Panc1 (cell line): ENCODE measurements around the gene CSTF2T.

Experiments
- CTCF ChIP-seq: fragments of 450-650 bp; IDR thresholded peaks from 2 replicates; pipeline ENCODE4 v1.5.1; 2017; ENCODE audit warnings: mild to moderate bottlenecking
- POLR2AphosphoS5 ChIP-seq: IDR thresholded peaks from 2 replicates; pipeline ENCODE4 v1.6.1; 2012; ENCODE audit warnings: mild to moderate bottlenecking, low read depth, low read length, moderate library complexity
- REST ChIP-seq, 2 experiments: IDR thresholded peaks; 2 replicates each; pipeline ENCODE4 v1.6.1; 2011 to 2012; ENCODE audit warnings: low read depth in 2 of 2, control low read depth in 1 of 2, low read length in 1 of 2, mild to moderate bottlenecking in 1 of 2, moderate library complexity in 1 of 2; ENCODE audit not compliant: insufficient read depth in 1 of 2

DNA sequence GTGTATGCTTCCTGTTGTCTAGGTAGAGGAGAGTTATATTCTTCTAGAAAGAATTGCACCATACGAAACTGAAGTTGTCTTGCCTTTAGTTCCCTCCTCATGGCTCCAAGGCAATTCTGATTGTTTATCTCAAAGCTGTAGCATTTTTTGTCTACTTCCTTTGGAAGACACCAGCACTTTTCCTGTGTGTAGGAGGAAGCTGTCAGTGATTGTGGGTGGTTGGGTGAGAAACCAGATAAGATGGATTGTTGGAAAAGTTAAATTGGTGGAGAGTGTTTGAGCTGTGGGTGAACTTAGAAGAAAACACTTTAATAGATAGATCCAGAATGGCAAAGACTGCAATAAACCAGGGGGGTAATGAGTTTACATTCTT, 12.1 kb upstream of the CSTF2T start:
- TF ChIP-seq REST (IDR thresholded peaks at IDR 0.05; ENCODE audit: insufficient read depth in 1 of 2, low read depth in 2 of 2, low read length in 1 of 2) (no peak), CTCF (no peak), POLR2AphosphoS5 (no peak)
